Colonic mucosa (tissue), 4 donors: Measurements from ENCODE around the gene C10orf62. TPM values are rescaled to one million over a fixed set of nuclear protein-coding genes. Genes with fewer than 3 reads are reported as not detected.

Source experiments
- DNase-seq: peaks from one replicate; pipeline ENCODE4 v3.0.0-alpha.2; 2020
- H3K27ac ChIP-seq: fragments of 200-600 bp; one replicate; pipeline ENCODE4 v1.8.0; 2021
- H3K27me3 ChIP-seq: fragments of 200-600 bp; one replicate; pipeline ENCODE4 v1.8.0; 2021
- H3K36me3 ChIP-seq: fragments of 200-600 bp; one replicate; pipeline ENCODE4 v1.8.0; 2021
- H3K4me1 ChIP-seq: fragments of 200-600 bp; one replicate; pipeline ENCODE4 v1.8.0; 2021; ENCODE audit warnings: mild to moderate bottlenecking
- H3K4me3 ChIP-seq: fragments of 200-600 bp; one replicate; pipeline ENCODE4 v1.8.0; 2021
- H3K9ac ChIP-seq, 2 donors: one replicate each; pipeline ENCODE4 v1.7.0; 2013; ENCODE audit warnings: control low read depth in 2 of 2, low read depth in 2 of 2, low read length in 2 of 2
- H3K9me3 ChIP-seq: fragments of 200-600 bp; one replicate; pipeline ENCODE4 v1.8.0; 2021
- CTCF ChIP-seq: fragments of 200-600 bp; IDR thresholded peaks from one replicate; pipeline ENCODE4 v1.8.0; 2022; ENCODE audit warnings: antibody characterized with exemption, mild to moderate bottlenecking
- intact Hi-C: fragments of 100-400 bp; cut with DNase I; formaldehyde crosslinking; loops from one replicate; pipeline ENCODE4 v1.14.1; 2022
- total RNA-seq, 2 donors: library from RNA; stranded (reverse); fragmentation: NEBNext Ultra II Directional in 1 of 2; extraction: Animal tissue kit (Norgen Biotek cat#: 25700) in 1 of 2; gene quantifications; one replicate each; pipeline ENCODE4 v1.2.1, GENCODE V29; 2021
- donor health status: healthy.
- donor health status: DM: no; HTN: no; CAD: no.
- donor health status: DM: no; HTN: no; CAD: no.

The C10orf62 gene
- total RNA-seq, 2 donors from 2014 or later = not detected

- H3K4me3 ChIP-seq = no peak overlapping the region
- H3K9ac ChIP-seq = no peak overlapping the region
- H3K27me3 ChIP-seq = no peaks in the 10 kb centered on the region
- no peaks in the 10 kb centered on the region for H3K4me1 ChIP-seq
- no peak for DNase-seq
- H3K36me3 ChIP-seq = no peaks in the 10 kb centered on the region
- no peak for TF ChIP-seq CTCF
- intact Hi-C loops = no loop called here
- no peak overlapping the region for H3K27ac ChIP-seq
- H3K9me3 ChIP-seq = no peaks in the 10 kb centered on the region
Measured at GRCh38 chr10:97587183-97587582, 2.3 kb upstream of the C10orf62 start.

DNA sequence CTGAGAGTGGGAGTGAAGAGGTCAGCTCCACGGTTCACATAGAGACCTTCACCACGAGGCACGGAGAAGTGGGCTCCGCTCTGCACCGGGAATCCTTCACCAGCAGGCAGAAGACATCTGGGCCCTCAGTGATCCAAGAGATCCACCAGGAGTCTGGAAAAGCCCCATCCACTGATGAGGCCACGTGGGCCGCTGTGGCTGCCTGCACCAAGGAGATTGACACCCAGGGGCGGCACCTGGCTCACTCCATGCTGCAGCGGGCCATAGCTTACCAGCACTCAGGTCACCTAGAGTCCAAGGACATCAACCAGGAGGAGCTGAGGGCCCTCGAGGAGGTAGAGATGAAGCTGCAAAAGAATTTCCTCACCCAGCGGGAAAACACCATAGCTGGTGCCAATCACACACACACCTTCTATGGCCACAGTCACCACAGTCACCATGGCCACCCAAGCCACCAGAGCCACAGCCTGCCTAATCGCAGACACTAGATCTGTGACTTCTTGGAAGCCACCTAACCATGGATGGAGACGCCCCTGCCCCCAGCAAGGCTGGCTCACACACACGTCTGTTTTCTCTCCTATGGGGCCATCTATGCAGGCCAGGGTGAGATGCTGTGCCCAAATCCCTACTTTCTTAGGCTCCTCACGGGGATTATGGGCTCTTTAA, 694 bp downstream of the C10orf62 start:
- intact Hi-C loops = no loop called here
- H3K9me3 ChIP-seq = no peaks in the 10 kb centered on the region
- no peak overlapping the region for H3K4me3 ChIP-seq
- DNase-seq = no peak
- no peaks in the 10 kb centered on the region for H3K27me3 ChIP-seq
- TF ChIP-seq CTCF = no peak
- H3K9ac ChIP-seq = no peak overlapping the region
- no peaks in the 10 kb centered on the region for H3K4me1 ChIP-seq
- H3K36me3 ChIP-seq = no peaks in the 10 kb centered on the region
- H3K27ac ChIP-seq = no peak overlapping the region

- Histone ChIP-seq H3K9me3 (no peaks in the 10 kb centered on the region), H3K4me1 (no peaks in the 10 kb centered on the region), H3K4me3 (no peak overlapping the region), H3K9ac (no peak overlapping the region), H3K27ac (no peak overlapping the region), H3K27me3 (no peaks in the 10 kb centered on the region), H3K36me3 (no peaks in the 10 kb centered on the region)
- no peak for DNase-seq
- intact Hi-C loops = no loop called here
- no peak for TF ChIP-seq CTCF
Measured at GRCh38 chr10:97590748-97591495, 1.4 kb downstream of the C10orf62 start.

GRCh38 chr10:97593421-97593820, 3.9 kb downstream of the C10orf62 start:
- DNase-seq = no peak
- TF ChIP-seq CTCF = no peak
- Histone ChIP-seq H3K36me3 (no peaks in the 10 kb centered on the region), H3K9ac (no peak overlapping the region), H3K4me3 (no peak overlapping the region), H3K4me1 (no peaks in the 10 kb centered on the region), H3K9me3 (no peaks in the 10 kb centered on the region), H3K27me3 (no peaks in the 10 kb centered on the region), H3K27ac (no peak overlapping the region)
- intact Hi-C loops = no loop called here

DNA sequence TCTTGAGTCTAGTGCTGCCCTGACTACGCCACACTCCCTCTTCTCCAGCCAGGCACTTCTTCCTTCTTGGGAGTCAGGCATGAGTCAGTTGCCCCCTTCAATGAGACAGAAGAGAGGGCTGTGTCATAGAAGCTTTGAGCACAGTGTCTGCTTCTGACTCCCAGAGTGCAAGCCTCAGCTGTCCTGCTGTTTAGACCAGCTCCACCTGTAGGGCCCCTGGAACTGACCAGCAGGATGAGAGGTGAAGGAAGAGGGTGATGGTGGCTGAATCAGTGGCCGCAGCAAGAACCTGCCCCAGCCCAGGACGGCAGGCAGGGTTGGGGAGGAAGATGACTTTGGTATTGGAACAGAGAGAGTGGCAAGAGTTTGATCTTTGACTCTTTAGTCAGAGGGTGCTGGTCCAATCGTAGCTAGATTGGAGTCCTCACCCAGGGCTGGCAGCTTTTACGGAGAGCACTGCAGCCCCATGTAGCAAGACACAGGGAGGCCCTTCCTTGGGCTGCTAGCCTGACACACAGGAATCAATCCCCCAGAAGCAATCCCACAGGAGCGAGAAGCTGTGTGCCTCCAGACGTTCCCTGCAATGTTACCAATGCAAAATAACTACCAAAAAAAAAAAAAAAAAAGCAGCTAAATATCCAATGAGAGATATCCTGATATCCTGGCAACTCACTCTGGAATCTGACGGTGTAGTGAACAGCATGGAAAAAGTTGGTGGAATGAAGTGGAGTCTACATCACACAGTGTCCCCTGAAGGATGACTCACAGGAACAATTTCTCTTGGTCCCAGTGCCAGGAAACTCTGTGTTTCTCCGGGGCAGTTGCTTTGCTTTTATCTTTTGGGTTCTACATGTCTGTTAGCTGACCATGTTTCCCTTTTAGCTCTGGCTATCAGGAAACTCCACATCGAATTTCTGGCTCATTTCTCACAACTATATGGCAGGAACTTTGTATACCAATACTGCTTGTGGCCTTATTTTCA, 6.9 kb downstream of the C10orf62 start:
- no peak overlapping the region for H3K4me3 ChIP-seq
- no peak overlapping the region for H3K27ac ChIP-seq
- no peak for TF ChIP-seq CTCF
- H3K36me3 ChIP-seq = no peaks in the 10 kb centered on the region
- DNase-seq = no peak
- H3K9me3 ChIP-seq = no peaks in the 10 kb centered on the region
- H3K9ac ChIP-seq = no peak overlapping the region
- no peaks in the 10 kb centered on the region for H3K4me1 ChIP-seq
- intact Hi-C loops = no loop called here
- H3K27me3 ChIP-seq = no peaks in the 10 kb centered on the region
